GM19372 (cell line): ENCODE measurements around the gene NMNAT1.
"Not testable (repeated sequence)": the region's sequence is repeated elsewhere in the genome, so short reads cannot be mapped to it uniquely, and the experiment has no call there.

Experiments
- ATAC-seq: cut with Tn5 transposase; IDR thresholded peaks from one replicate; pipeline ENCODE4 v1.9.1; 2021; ENCODE audit warnings: mild to moderate bottlenecking, low read depth, moderate library complexity; ENCODE audit not compliant: unreplicated experiment

Gene NMNAT1

DNA sequence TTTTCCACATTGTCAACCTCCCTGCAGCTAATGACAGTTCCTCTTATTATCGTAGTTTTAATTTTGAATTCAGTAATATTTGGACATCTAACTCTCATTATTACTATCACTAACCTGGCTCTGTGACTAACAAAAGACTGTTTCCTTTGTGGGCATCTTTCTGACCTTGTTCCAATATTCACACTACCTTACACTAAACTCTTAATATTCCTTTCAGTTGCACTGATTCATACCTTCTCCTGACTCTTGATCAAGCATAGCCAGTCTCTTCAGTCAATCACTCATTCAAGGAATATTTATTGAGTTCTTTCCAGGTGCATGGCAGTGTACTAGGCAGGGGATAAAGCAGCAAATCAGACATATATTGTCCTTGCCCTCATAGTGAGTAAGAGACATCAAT is 25.4 kb upstream of the NMNAT1 start:
- ATAC-seq: no peak

DNA sequence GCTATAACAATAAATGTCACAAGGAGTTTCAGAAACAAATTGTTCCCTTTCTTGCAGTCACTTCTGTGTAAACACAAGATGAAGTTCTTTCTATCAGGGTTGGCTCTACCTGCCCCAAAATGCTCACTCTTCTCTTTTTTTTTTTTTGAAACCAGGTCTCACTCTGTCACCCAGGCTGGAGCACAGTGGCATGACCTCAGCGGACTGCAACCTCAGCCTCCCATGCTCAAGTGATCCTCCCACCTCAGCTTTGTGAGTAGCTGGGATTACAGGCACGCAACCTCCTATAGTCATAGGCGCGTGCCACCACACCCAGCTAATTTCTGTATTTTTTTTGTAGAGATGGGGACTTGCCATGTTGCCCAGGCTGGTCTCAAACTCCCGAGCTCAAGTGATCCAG is 22.7 kb upstream of the NMNAT1 start:
- ATAC-seq: no peak

- ATAC-seq: no peak
Observed at GRCh38 chr1:9922342-9922741, 20.9 kb upstream of the NMNAT1 start.

DNA sequence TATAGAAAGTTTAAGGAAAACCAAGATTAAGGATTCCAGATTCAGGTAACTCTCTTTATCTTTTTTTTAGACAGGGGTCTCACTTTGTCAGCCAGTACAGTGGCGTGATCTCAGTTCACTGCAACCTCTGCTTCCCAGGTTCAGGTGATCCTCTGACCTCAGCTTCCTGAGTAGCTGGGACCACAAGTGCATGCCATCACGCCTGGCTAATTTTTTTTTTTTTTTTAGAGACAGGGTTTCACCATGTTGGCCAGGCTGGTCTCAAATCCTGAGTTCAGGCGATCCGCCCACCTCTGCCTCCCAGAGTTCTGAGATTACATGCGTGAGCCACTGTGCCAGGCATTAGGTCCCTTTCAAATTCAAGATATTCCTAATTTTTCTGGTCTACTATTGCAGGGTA is 16.0 kb upstream of the NMNAT1 start:
- no peak for ATAC-seq

DNA sequence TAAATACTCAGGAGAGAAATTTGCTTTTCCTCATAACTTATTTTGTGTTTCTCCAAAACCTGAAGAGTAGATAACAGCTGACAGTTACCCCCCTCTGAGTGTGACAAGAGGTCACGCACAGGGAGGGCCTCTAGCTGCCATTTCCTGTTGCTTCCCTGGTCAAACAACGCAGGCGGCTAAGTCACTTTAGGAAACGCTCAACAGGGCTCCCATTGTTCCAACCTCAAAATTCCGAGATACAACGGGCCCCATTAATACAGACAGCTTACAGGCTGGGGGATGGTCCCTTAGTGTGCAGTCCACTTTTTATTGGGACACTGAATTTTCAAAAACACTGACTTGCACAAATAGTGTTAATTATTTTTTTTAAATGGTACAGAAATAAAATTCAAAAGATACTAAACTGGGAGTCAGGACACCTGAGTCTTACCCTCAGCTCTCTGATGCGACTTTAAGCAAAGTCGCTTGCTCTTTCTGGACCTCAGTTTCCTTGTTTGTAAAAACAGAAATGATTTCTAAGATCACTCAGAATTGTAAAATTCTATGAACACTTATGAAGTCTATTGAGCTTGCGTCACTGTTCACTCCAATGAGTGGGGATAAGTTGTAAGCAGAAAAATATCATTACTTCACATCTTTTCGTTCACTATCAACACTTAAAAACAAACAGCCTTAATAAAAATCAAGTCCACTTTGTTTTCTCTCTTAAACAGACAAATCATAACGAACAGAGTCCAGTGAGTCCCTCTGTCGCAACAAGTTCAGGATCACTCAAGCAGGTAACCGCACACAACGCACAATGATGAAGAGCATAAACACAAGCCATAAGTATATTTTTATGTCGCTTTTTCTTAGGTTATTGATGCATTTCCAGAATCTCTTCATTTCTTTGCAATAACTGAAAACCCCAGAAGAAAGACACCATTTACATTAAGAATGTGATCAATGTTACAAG is 13.6 kb upstream of the NMNAT1 start:
- no peak for ATAC-seq

DNA sequence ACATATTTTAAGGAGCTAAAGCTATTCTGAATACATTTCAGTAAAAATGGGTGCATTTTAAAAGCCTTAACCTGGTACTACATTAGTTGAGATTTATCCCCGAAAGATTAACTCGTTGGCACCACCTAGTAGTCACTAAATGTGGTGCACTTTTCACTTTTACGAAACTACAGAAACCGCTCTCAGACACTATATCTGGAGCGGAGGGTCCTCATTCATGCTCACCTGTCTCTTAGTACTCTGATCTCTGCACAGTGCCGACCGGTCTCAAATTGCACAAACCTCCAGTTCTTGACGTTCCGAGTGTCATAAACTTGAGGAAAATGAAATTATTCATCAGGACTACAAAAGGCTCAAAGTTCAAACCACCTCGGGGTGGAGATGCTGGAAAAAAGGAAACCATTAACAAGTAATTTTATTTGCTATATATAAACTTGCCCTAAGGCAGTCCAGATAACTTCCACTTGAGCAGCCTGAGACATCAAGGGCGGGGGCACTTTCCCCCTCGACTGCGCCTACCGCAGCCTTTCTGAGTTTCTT is 806 bp upstream of the NMNAT1 start:
- no peak for ATAC-seq

- ATAC-seq: no peak
Observed at GRCh38 chr1:9946315-9946714, 3.0 kb downstream of the NMNAT1 start.

GRCh38 chr1:9957726-9958125 is 14.5 kb downstream of the NMNAT1 start:
- no peak for ATAC-seq

GRCh38 chr1:9960011-9960410 is 16.7 kb downstream of the NMNAT1 start:
- ATAC-seq: no peak

DNA sequence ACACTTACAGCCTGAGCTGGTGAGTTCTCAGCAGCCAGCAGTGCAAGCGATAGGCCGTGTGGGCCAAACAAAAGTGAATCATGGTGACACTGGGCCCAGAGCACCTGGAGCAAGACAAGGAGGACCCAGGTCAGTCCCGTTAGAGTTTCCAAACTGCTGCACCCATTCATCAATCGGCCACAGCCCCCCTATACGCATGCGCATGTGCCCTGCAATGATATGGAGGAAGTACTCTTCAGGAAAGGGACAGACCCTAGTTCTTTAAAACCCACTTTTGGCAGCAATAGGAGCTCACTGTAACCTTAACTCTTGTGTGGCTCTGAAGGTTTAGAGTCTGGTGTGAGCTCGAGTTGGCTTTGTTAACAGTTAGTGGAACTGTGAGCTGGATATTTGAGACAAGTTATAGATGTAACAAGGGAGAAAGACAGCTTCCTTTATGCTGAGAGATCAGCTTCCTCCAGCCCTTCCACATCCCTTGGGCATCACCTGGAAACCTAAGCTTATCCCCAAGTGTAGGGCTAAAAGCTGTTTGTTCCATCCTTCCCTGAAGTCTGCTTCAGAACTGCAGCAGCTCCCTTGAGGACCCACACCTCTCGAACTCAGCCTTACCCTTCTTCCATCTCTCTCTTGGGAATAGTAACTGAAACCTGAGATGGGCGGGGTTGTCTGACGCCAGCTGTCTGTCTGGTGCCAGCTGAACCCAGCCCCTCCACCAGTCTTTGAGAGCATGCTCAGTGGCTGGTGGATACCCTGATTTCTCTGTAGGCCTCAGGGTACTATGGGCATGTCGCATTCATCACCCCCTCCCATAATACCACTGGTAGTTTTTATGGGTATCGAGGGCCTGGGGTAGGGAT is 17.7 kb downstream of the NMNAT1 start:
- no peak for ATAC-seq

- no peak for ATAC-seq
Observed at GRCh38 chr1:9984253-9984652, 41.0 kb downstream of the NMNAT1 start.

- ATAC-seq: no peak
Observed at GRCh38 chr1:9985001-9985400, 41.7 kb downstream of the NMNAT1 start.

DNA sequence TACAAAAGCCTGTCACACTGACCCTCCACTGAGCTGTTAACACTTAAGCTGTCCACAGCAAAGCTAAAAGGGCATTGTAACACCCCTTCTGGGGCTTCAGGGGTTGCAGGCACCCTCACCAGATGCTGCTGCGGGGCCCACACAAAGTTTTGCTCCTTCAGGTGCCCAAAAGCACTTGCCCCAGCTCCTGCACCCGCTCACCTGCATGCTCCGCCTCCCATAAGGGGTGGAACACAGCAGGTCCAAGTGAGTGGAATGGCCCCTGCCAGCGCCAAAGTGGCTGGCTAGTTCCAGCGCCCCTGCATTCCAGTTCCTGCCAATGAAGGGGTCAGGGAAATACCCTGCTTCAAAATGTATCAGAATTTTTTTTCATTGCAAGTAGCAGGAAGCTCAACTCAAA is 46.5 kb downstream of the NMNAT1 start:
- no peak for ATAC-seq

- ATAC-seq: no peak
Observed at GRCh38 chr1:9990944-9991343, 47.7 kb downstream of the NMNAT1 start.

DNA sequence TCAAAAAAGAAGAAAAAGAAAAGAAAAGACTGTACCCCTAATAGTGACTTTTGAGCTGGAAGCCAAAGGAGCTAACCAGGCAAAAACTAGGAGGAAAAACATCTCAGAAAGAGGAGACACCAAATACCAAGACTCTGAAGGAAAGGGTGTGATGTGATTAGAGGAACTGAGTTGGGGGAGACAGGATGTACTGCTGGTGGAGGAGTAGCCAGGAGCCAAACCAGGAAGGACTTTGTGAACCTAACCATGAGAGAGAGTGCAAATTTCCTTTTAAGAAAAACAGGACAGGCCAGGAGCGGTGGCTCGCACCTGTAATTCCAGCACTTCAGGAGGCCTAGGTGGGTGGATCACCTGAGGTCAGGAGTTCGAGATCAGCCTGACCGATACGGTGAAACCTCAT is 49.6 kb downstream of the NMNAT1 start:
- no peak for ATAC-seq

GRCh38 chr1:9993561-9994075 is 50.3 kb downstream of the NMNAT1 start:
- ATAC-seq: no peak

GRCh38 chr1:9996624-9997582 is 53.6 kb downstream of the NMNAT1 start, which contains the start of gene RBP7:
Gene RBP7, plus strand, starts transcription at chr1:9997228. Its CDS starts 31 bp downstream, at chr1:9997259.
- no peak for ATAC-seq

DNA sequence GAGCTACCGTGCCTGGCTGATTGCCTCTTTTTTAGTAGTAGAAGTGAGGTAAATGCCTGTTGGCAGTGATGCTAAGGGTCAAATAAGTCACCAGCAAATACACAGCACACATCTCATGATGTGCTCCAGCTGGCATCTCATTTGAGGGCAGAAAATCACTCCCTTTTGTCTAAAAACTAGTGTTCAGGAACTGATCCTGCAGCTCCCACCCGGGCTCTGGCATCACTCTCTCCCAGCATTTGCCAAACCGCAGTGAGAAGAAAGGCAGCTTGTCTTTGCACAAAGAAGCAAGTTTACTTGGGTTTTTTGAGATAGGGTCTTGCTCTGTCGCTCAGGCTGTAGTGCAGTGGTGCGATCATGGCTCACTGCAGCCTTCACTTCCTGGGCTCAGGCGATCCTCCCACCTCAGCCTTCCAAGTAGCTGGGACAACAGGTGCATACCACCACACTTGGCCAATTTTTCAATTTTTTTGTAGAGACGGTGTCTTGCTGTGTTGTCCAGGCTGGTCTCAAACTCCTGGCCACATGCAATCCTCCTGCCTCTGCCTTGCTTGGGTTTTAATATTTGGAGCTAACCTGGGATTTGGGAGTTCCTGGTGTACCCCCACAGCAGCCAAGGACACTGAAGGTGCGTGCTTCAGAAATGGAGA is 57.9 kb downstream of the NMNAT1 start:
- no peak for ATAC-seq

- ATAC-seq: not testable (repeated sequence)
Observed at GRCh38 chr1:10005248-10005647, 62.0 kb downstream of the NMNAT1 start.
